ENCODE data around the gene KLHL29.

KLHL29 gene

GRCh38 chr2:23534771-23535170 is 149.8 kb downstream of the KLHL29 start:
- no peak for DNase-seq

GRCh38 chr2:23536326-23536725 is 151.3 kb downstream of the KLHL29 start:
- DNase-seq = no peak

GRCh38 chr2:23537991-23538390 is 153.0 kb downstream of the KLHL29 start:
- no peak for DNase-seq

- no peak for DNase-seq
These were observed 153.6 kb downstream of the KLHL29 start for GRCh38 chr2:23538566-23538965.

- DNase-seq = no peak
These were observed 155.9 kb downstream of the KLHL29 start for GRCh38 chr2:23540804-23541360.

GRCh38 chr2:23541503-23542229 is 156.7 kb downstream of the KLHL29 start:
- DNase-seq = no peak

GRCh38 chr2:23542230-23542789 is 157.3 kb downstream of the KLHL29 start:
- DNase-seq = no peak

- DNase-seq = no peak
These were observed 158.3 kb downstream of the KLHL29 start for GRCh38 chr2:23543302-23543701.

GRCh38 chr2:23543728-23544127 is 158.7 kb downstream of the KLHL29 start:
- no peak for DNase-seq

- DNase-seq = no peak
These were observed 159.8 kb downstream of the KLHL29 start for GRCh38 chr2:23544589-23545295.

GRCh38 chr2:23545396-23545795 is 160.4 kb downstream of the KLHL29 start:
- peak; percentile 47 for DNase-seq

- DNase-seq = no peak
These were observed 160.8 kb downstream of the KLHL29 start for GRCh38 chr2:23545811-23546210.

- DNase-seq = no peak
These were observed 161.9 kb downstream of the KLHL29 start for GRCh38 chr2:23546913-23547312.

- DNase-seq = no peak
These were observed 162.7 kb downstream of the KLHL29 start for GRCh38 chr2:23547725-23548124.

- DNase-seq = no peak
These were observed 163.3 kb downstream of the KLHL29 start for GRCh38 chr2:23548143-23548769.

GRCh38 chr2:23549051-23549450 is 164.1 kb downstream of the KLHL29 start:
- DNase-seq = no peak

GRCh38 chr2:23549821-23550530 is 165.0 kb downstream of the KLHL29 start:
- DNase-seq = no peak

GRCh38 chr2:23550553-23550952 is 165.6 kb downstream of the KLHL29 start:
- DNase-seq = no peak

GRCh38 chr2:23551875-23552274 is 166.9 kb downstream of the KLHL29 start:
- DNase-seq = no peak

GRCh38 chr2:23553561-23553960 is 168.6 kb downstream of the KLHL29 start:
- DNase-seq = no peak

- DNase-seq = no peak
These were observed 169.2 kb downstream of the KLHL29 start for GRCh38 chr2:23554054-23554697.

- DNase-seq = no peak
These were observed 171.0 kb downstream of the KLHL29 start for GRCh38 chr2:23555944-23556343.

Measured in EL (cell line).